ENCODE data around the gene GTF3C5.
A peak's percentile ranks its signal among the peaks of the same experiment; 100 is the strongest.
"Not testable (repeated sequence)": the region's sequence is repeated elsewhere in the genome, so short reads cannot be mapped to it uniquely, and the experiment has no call there.

Gene GTF3C5

DNA sequence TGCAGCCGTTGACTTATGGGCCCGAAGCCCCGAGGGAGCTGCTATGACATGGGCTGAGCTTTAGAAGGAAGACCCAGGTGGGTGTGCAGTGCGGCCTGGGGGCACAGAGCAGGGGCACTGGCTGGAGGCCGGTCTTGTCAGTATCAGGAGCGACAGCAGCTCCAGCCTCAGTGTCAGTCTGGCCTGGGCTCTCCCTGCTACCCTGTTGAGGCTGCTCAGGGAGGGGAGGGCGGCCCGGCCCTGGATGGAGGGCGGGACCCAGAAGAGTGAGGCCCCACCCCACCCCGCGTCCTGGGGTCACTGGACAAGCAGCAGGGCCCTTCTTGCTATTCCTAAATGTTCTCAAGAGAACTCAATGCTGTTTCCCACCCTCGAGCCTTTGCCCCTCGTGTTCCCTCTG, 34.3 kb upstream of the GTF3C5 start:
- DNase-seq, result no peak

- DNase-seq, result no peak
These were observed 33.2 kb upstream of the GTF3C5 start for GRCh38 chr9:132997591-132997990.

GRCh38 chr9:132998221-132998620, 32.6 kb upstream of the GTF3C5 start:
- DNase-seq, result not testable (repeated sequence)

- DNase-seq, result no peak
These were observed 31.8 kb upstream of the GTF3C5 start for GRCh38 chr9:132998831-132999635.

DNA sequence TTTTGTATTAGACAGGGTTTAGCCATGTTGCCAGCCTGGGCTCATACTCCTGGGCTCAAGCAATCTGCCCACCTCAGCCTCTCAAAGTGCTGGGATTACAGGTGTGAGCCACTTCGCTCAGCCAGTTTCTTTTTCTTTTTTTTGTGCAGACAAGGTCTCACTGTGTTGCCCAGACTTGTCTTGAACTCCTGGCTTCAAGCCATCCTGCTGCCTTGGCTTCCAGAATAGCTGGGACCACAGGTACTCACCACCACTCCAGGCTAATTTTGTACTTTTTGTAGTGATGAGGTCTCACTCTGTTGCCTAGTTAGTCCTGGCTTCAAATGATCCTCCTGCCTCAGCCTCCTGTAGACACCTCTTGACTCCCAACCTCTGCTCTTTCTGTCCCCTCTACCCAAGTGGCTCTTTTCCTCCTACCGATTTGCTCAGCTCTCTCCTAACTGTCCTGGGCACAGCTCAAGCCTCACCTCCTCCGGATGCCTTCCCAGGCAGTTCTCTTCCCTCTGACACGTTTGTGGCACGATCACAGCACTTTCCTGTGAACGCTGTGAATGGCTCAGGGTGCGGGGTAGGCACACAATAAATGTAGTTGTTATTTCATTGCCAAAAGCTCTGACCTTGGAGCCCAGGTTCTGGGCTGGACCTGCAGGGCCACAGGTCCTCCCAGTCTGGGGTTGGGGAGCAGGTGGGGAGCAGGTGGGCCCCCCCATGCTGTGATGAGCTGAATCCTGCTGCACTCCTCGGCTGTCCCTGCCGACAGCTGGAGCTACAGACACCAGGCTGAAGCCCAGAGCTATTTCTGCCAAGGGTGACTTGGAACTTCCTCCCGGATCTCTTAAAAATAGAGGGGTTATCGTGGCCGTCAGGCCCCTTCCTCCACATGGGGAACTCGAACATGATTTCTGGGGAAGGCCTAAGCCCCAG, 28.4 kb upstream of the GTF3C5 start:
- peak; percentile 84 for DNase-seq

DNA sequence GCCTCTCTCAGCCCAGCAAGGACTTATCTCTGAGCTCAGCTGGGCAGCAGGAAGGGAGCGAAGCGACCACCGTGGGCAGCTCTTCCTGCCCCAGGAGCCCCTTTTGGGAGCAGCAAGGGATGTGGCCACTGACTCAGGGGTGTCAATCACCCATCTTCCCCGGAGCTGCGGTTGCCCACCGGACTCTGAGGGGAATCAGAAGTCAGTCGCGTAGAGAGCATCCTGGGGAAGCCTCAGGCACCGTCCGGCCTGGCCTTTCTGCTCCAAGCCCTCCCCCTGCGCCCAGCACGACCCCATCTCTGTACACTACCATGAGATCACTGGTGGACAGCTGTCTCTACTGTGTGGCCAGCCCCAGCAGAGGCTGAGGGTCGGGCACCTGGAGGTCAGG, 27.7 kb upstream of the GTF3C5 start:
- no peak for DNase-seq

- no peak for DNase-seq
These were observed 27.1 kb upstream of the GTF3C5 start for GRCh38 chr9:133003671-133004090.

DNA sequence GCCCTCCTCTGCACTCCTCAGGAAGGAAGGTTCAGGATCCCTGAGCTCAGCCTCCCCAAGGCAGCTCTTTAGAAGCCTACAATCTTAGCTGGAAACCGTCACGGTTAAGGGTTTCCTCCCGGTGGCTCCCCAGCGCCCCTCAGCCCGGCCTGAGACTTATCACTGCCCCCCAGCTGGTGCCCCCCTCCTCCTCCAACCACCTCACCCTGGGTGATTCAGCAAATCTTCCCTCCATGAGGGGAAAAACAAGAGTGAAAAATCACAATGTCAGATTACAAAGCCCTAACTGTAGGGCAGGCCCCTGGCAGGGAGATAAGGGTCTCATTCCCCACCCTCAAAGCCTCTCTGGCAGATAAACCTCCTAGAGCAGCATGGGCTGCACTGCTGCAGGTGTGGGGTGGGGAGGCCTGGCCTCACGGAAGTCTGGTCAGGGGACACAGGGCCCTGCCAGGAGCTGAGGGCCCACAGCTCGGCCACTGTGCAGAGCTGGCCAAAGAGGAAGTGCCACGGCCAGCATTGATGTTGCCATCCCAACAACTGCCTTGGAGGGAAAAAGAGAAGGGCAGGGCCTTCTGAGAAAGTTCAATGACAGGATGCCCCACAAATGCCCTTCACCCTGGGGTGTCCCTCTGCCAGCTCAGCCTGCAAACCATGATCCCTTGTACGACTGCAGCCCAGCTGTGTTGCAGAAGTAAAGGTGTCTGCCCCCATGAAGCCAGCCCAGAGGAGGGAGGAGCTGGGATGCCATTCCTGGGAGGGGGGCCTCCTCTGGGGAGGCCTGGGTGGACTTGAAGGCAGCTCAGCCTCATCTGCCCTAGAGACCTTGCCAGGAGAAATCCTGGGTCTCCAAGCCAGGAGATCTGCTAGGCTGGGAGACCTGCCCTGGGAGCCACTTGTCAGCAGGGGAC, 26.5 kb upstream of the GTF3C5 start:
- DNase-seq, result no peak

DNA sequence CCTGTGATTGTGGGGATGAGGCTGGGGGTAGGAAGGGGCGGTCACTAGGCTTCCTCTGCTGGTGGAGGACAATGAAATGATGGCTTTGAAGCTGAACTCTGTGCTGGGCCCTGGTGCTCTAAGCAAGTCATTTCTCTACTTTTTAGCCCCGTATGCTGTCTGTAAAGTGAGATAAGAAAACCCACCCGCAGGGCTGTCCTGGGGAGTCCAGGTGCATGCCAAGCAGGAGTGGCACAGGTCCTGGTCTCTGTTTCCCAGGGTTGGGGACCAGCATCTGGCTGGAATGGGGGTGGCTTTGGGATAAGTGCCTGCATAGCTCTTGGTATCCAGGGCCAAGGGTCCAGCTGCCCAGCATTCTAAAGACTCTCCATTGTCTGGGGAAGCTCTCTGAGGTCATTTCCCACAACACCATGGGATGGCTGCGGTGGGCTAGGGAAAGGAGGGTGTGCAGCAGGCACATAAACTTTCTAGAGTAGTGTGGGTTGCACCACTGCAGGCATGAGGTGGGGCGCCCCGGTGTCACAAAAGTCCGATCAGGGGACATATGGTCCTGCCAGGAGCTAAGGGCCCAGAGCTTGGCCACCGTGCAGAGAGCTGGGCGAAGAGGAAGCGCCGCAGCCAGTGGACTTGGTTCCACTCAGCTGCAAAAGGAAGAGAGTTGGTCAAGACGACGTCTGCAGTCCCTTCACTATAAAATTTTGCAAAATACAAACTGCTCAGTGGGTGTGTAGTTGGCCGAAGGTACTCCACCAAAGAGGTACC, 25.6 kb upstream of the GTF3C5 start:
- DNase-seq, result no peak

DNA sequence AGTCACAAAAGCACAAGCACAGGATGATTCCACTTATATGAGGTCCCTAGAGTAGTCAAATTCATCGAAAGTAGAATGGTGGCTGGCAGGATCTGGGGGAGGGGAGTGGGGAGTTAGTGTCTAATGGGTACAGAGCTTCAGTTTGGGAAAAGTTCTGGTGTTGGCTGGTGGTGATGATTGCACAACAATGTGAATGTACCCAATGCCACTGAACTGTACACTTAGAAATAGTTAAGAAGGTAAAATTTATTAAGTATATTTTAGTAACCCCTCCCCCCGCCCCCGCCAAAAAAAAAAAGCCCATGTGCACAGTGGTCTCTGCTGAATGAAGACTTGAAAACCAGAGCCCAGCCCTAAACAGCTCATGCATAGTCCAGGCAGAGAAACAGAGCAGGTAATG, 24.8 kb upstream of the GTF3C5 start:
- no peak for DNase-seq

DNA sequence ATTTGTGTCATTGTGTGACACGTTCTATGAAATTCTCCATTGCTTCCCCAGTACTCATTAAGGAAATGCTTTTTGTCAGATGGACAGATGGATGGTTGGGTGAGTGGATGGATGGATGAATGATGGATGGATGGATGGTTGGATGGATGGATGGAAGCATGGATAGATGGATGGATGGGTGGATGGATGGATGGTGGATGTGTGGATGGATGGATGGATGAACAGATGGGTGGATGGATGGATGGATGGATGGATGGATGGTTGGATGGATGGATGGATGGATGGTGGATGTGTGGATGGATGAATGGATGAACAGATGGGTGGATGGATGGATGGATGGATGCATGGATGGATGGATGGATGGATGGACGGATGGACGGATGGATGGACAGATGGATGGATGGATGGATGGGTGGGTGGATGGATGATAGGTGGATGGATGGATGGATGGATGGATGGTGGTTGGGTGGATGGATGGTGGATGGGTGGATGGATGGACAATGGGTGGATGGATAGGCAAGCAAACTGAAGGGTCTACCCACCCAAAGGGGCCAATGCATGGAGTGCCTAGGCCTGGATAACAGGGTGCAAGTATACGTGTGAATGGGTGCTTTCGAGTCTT, 24.0 kb upstream of the GTF3C5 start:
- DNase-seq, result no peak

DNA sequence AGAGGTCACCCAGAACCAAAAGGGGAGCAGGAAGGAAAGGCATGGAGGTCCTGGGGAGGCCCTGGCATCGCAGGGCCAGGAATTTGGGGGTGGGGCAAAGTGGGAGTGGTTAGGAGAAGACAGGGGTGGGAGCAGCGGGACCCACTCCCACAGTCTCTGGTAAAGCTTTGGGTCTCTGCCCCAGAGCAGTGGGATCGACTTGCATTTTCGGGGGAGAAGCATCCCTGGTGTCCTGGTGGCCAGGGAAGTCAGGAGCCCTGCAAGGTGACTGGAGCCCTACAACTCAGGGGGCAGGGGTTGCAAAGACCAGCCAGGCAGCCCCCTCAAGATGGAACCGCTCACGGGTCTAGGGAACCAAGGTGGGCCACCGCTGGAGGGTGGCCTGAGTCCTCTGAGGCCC, 22.4 kb upstream of the GTF3C5 start:
- no peak for DNase-seq

- DNase-seq, result no peak
These were observed 22.0 kb upstream of the GTF3C5 start for GRCh38 chr9:133008824-133009223.

DNA sequence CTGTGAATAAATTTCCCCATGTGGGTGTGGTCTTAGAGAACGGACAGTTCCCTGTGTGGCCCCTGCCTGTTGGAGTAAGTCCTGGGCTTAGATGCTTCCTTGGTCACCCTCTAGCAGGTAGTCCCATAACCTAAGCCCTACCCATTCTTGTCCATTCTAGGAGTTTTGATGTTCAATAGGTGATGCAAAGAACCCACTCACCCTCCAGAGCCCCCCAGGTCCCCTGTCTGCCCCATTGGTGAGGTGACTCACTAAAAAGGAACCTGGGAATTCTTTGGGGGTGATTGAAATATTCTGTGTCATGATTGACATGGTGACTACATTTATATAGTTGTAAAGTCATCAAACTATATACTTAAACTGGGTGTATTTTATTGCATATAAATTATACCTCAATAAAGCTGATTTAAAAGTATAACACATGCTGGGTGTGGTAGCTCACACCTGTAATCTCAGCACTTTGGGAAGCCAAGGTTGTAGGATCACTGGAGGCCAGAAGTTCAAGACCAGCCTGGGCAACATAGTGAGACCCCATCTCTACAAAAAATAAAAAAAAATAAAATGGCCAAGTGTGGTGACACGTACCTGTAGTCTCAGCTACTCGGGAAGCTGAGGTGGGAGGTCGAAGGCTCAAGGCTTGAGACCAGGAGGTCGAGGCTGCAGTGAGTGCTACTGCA, 20.8 kb upstream of the GTF3C5 start:
- DNase-seq, result no peak

GRCh38 chr9:133014696-133015095, 16.1 kb upstream of the GTF3C5 start:
- DNase-seq, result no peak

DNA sequence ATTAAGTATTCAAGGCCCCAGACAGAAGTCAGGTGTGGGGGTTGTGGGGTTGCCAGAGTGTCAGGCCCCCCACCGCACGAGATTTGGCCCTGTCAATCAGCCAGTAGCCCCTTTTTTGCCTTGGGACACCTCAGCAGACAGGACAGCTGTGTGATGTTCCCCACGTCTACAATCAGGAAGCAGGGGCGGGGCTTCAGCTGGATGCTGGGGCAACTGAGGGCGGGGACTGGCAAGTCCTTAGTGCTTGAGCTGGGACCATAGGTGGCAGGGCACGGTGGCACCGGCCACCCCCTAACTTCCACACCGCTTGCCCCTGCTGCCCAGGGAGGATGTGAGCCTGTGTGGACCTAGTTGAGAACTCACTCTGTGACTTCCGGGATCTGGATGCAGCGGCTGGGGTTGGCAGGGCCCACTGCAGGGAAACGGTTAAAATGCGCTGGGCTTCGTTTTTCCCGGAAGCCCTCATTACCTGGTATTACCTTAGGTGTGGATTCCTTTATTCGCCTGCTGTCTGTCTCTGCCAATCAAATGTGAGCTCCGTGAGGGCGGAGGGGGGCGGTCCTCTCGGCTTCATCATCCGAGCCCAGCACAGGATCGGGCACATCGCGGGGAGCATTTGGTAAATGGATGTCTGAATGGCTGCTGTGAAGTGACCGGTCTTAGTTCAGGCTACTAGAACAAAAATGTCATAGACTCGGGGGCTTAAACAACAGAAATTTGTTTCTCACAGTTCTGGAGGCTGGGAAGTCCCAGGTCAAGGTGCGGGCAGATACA, 7.5 kb upstream of the GTF3C5 start:
- DNase-seq, result no peak

DNA sequence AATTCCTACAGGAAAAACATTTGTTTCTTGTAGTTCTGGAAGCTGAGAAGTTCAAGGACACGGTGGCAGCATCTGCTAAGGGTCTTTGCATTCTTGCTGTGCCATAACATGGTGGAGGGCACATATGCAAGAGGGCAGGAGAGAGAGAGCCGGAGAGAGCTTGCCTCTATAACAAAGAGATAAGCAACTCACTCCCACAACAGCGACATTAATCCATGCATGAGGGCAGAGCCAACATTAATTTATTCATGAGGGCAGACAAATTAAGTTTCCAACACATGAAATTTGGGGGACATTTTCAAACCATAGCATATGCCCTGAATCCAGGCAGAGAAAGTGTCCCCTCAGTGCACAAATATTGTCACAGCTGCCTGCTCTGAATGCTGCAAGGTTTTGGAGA, 4.4 kb upstream of the GTF3C5 start:
- no peak for DNase-seq

GRCh38 chr9:133027134-133027533, 3.7 kb upstream of the GTF3C5 start:
- DNase-seq, result no peak

DNA sequence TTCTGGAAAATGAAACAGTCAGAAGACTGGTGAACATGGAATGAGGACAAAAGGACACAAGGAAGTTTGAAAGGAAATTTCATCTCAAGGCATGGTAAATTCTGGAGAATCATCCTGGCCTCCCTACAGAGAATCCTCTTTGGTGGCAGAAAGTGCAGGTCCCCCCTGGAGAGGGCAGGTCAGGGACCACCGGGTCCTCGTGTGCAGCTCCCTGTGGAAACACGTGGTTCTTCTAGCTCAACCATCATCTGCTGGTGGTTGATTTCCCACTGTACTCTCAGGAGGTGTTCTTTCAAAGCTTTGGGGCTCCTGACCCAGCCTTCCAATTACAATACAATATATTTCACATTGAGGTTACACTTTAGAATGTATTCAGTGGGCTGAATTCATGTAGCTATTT, 2.6 kb upstream of the GTF3C5 start:
- DNase-seq, result no peak

- DNase-seq, result no peak
These were observed 842 bp upstream of the GTF3C5 start for GRCh38 chr9:133029994-133030316.

GRCh38 chr9:133031130-133031422, 279 bp downstream of the GTF3C5 start:
- DNase-seq, result no peak

Measured in DMS79 (cell line).